ENCODE data around the gene CHST6. TPM values are rescaled to one million over a fixed set of nuclear protein-coding genes. Genes with fewer than 3 reads are reported as not detected.
"Not testable (repeated sequence)": the region's sequence is repeated elsewhere in the genome, so short reads cannot be mapped to it uniquely, and the experiment has no call there.

Gene CHST6
- total RNA-seq (0.07 and 0.17 TPM in 2 replicates), polyA plus RNA-seq (0.01 TPM in 1 of 2 replicates, not detected in the other), polyA minus RNA-seq (0.07 and 0.09 TPM in 2 replicates)
- total RNA-seq (2013), result 0.28 TPM

GRCh38 chr16:75495076-75495674 lies at the start of gene CHST6:
CHST6 (minus strand) TSS chr16:75495441; CDS start chr16:75479828, 15,613 bp downstream.
- peaks cover 10% of the 10 kb centered on the region for H3K4me1 Mint-ChIP-seq
- Histone ChIP-seq H3K4me3 (ENCODE audit: control extremely low read depth in 1 of 5, extremely low read depth in 1 of 5, insufficient read depth in 1 of 5, low read depth in 2 of 5, low read length in 4 of 5) (peak within 1 kb of the TSS in 4 of 5 experiments; percentile 13 to 46 (median 41)), H3K4me1 (ENCODE audit: control insufficient read depth in 2 of 2, insufficient read depth in 2 of 2, low read length in 2 of 2) (peaks cover 7 to 11% of the 10 kb centered on the region in 2 donors), H3K9me3 (ENCODE audit: control extremely low read depth in 1 of 3, control insufficient read depth in 2 of 3, insufficient read depth in 1 of 3, low read length in 2 of 3) (peaks cover 0 to 3% (median 0%) of the 10 kb centered on the region in 3 donors), H3K9ac (ENCODE audit: low read length) (peak within 1 kb of the TSS; percentile 45), H3K36me3 (replicated peaks in 1 of 2; ENCODE audit: control extremely low read depth in 1 of 2, control insufficient read depth in 1 of 2, extremely low read depth in 1 of 2, insufficient read depth in 2 of 2, low read length in 1 of 2) (no peaks in the 10 kb centered on the region), H4K20me1 (ENCODE audit: control insufficient read depth, insufficient read depth, low read length, poor library complexity, severe bottlenecking) (no peaks in the 10 kb centered on the region), H3K79me2 (ENCODE audit: control insufficient read depth, insufficient read depth, low read length) (no peaks in the 10 kb centered on the region), H2AFZ (ENCODE audit: insufficient read depth, low read depth, low read length, poor library complexity, severe bottlenecking) (peak within 1 kb of the TSS; percentile 62), H3K27ac (ENCODE audit: low read length in 2 of 2) (no peak within 1 kb of the TSS), H3K4me2 (replicated peaks; ENCODE audit: low read depth, low read length, poor library complexity, severe bottlenecking) (peak within 1 kb of the TSS; percentile 75), H3K27me3 (replicated peaks in 1 of 4; ENCODE audit: control extremely low read depth in 1 of 4, control insufficient read depth in 3 of 4, insufficient read depth in 4 of 4, low read length in 3 of 4) (peaks cover 0 to 16% (median 6%) of the 10 kb centered on the region in 4 experiments)
- intact Hi-C loops (cut with micrococcal nuclease), result no loop called here
- TF ChIP-seq EZH2 (IDR thresholded peaks at IDR 0.05; ENCODE audit: borderline replicate concordance, insufficient read depth, low read depth, low read length, poor library complexity, severe bottlenecking), result no peak
- TF ChIP-seq CTCF (IDR thresholded peaks at IDR 0.05), result no peak
- H3K9me3 Mint-ChIP-seq (ENCODE audit: insufficient read depth), result no peaks in the 10 kb centered on the region
- DNase-seq, result peak; percentile 42
- POLR2A ChIA-PET, result no interaction called here
- ATAC-seq (ENCODE audit: low read depth), result peak; percentile 78
- peak within 1 kb of the TSS; percentile 78 for H3K4me3 Mint-ChIP-seq
- 3% methylated on average over 41 of the region's 43 CpGs for WGBS (ENCODE audit: insufficient coverage)
- peaks cover 28% of the 10 kb centered on the region for H3K27me3 Mint-ChIP-seq
- H3K27ac Mint-ChIP-seq, result no peak within 1 kb of the TSS
- CTCF ChIA-PET, result interaction anchor here (1.0 kb wide), 1 partner anchor 26 kb away, joined by 3 read pairs; no protein-coding TSS in a partner anchor

GRCh38 chr16:75542462-75542861 lies 47.2 kb upstream of the CHST6 start:
- H3K27ac ChIP-seq (ENCODE audit: low read length in 2 of 2); H3K9me3 ChIP-seq (ENCODE audit: control extremely low read depth in 1 of 3, control insufficient read depth in 2 of 3, insufficient read depth in 1 of 3, low read length in 2 of 3); H3K36me3 ChIP-seq (replicated peaks in 1 of 2; ENCODE audit: control extremely low read depth in 1 of 2, control insufficient read depth in 1 of 2, extremely low read depth in 1 of 2, insufficient read depth in 2 of 2, low read length in 1 of 2); POLR2A ChIA-PET; H3K27ac Mint-ChIP-seq; H3K79me2 ChIP-seq (ENCODE audit: control insufficient read depth, insufficient read depth, low read length); H3K4me1 Mint-ChIP-seq; H4K20me1 ChIP-seq (ENCODE audit: control insufficient read depth, insufficient read depth, low read length, poor library complexity, severe bottlenecking); H2AFZ ChIP-seq (ENCODE audit: insufficient read depth, low read depth, low read length, poor library complexity, severe bottlenecking); DNase-seq; H3K27me3 Mint-ChIP-seq; H3K4me2 ChIP-seq (replicated peaks; ENCODE audit: low read depth, low read length, poor library complexity, severe bottlenecking); H3K9ac ChIP-seq (ENCODE audit: low read length); H3K9me3 Mint-ChIP-seq (ENCODE audit: insufficient read depth); intact Hi-C loops (cut with micrococcal nuclease); H3K27me3 ChIP-seq (replicated peaks in 1 of 4; ENCODE audit: control extremely low read depth in 1 of 4, control insufficient read depth in 3 of 4, insufficient read depth in 4 of 4, low read length in 3 of 4); H3K4me1 ChIP-seq (ENCODE audit: control insufficient read depth in 2 of 2, insufficient read depth in 2 of 2, low read length in 2 of 2); H3K4me3 ChIP-seq (ENCODE audit: control extremely low read depth in 1 of 5, extremely low read depth in 1 of 5, insufficient read depth in 1 of 5, low read depth in 2 of 5, low read length in 4 of 5); H3K4me3 Mint-ChIP-seq; ATAC-seq (ENCODE audit: low read depth); CTCF ChIA-PET: not testable (repeated sequence)
- WGBS (ENCODE audit: insufficient coverage), result 100% methylated on average over 1 of the region's 8 CpGs

All from B cell (primary cell).